ENCODE measurements around the gene CDH4.

DNA sequence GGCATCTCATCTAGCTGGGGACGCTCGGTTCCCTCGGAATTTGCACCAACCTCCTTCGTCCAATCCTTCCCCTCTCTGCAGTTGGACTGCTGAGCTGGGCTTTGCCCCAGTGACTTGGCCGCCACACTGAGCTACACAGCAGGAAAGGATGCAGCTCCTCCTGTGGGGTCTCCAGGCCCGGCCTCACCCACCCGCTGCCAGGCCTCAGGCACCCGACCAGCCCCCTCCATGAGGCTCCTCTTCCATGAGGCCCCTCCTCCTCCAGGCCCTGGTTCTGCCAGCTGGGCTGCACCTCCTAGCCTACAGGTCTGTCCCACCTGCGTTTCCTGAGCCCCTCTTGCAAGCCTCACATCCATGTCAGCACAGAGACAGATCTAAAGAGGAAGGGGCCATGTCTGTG is 443.7 kb downstream of the CDH4 start:
- TF ChIP-seq, protein P1, sequence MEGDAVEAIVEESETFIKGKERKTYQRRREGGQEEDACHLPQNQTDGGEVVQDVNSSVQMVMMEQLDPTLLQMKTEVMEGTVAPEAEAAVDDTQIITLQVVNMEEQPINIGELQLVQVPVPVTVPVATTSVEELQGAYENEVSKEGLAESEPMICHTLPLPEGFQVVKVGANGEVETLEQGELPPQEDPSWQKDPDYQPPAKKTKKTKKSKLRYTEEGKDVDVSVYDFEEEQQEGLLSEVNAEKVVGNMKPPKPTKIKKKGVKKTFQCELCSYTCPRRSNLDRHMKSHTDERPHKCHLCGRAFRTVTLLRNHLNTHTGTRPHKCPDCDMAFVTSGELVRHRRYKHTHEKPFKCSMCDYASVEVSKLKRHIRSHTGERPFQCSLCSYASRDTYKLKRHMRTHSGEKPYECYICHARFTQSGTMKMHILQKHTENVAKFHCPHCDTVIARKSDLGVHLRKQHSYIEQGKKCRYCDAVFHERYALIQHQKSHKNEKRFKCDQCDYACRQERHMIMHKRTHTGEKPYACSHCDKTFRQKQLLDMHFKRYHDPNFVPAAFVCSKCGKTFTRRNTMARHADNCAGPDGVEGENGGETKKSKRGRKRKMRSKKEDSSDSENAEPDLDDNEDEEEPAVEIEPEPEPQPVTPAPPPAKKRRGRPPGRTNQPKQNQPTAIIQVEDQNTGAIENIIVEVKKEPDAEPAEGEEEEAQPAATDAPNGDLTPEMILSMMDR (IDR thresholded peaks at IDR 0.05): no peak
- no peak for TF ChIP-seq EZH2phosphoT487 (IDR thresholded peaks at IDR 0.05)

Measured in neural progenitor cell (in vitro differentiated cells).